Fibroblast of lung (primary cell): ENCODE results near the gene SNX3.

Experiments
- EZH2 ChIP-seq: IDR thresholded peaks from 2 replicates; pipeline ENCODE4 v1.5.1; 2012; ENCODE audit warnings: low read length, control low read depth, mild to moderate bottlenecking; ENCODE audit errors: missing control alignments
- TF ChIP-seq, protein P1 (sequence below), 2 donors: IDR thresholded peaks in 1 of 2; conservative IDR thresholded peaks in 1 of 2; 1 replicate in 1 of 2; 2 replicates in 1 of 2; pipeline ENCODE4 v1.5.1; 2011 to 2012; ENCODE audit warnings: low read length in 2 of 2, control low read depth in 1 of 2, inconsistent platforms in 1 of 2, low read depth in 1 of 2, mild to moderate bottlenecking in 1 of 2

DNA sequence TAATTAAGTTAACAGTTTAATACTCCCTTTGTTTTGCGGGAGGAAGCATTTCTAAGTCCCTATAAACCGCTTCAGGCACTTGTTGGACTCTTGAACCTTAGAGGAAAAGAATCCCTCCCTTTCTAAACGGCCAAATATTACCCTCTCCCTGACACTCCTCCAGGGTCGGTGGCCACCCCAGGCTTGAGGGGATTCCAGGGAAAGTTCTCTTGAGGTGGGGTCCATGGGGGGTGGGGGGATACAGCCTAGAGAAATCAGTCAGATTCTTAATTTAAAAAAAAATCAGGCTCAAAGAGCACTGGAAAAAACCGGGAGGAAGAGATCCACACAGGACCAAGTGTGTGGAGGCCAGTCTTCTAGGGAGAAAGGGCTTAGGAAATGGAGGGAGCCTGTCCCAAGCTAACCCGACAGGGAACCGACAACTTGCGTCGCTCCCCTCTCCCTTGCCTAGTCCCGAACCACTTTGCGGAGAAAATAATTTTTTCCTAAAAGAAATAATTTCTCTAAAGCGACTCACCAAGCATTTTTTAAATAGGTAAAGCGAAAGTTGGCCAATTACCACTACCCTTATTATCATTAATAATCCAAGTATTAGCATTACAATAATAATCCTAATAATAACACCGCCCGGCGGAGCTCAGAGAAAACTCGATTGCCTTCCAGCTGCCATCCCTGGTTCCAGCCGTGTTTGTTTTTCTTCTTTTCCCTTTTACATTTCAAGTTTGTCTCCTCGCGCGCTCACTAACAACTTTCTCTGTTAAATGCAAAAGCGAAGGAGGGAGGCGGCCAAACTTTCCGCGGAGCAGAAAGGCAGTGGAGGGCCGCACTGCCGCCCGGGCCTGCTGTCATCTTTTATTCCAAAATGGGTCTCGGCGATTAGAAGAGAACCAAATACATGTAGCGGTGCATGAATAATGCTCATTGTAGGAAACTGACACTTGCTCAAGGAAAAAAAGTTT is 90.2 kb downstream of the SNX3 start:
- TF ChIP-seq, protein P1, sequence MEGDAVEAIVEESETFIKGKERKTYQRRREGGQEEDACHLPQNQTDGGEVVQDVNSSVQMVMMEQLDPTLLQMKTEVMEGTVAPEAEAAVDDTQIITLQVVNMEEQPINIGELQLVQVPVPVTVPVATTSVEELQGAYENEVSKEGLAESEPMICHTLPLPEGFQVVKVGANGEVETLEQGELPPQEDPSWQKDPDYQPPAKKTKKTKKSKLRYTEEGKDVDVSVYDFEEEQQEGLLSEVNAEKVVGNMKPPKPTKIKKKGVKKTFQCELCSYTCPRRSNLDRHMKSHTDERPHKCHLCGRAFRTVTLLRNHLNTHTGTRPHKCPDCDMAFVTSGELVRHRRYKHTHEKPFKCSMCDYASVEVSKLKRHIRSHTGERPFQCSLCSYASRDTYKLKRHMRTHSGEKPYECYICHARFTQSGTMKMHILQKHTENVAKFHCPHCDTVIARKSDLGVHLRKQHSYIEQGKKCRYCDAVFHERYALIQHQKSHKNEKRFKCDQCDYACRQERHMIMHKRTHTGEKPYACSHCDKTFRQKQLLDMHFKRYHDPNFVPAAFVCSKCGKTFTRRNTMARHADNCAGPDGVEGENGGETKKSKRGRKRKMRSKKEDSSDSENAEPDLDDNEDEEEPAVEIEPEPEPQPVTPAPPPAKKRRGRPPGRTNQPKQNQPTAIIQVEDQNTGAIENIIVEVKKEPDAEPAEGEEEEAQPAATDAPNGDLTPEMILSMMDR (conservative IDR thresholded peaks at IDR 0.05 in 1 of 2, IDR thresholded peaks at IDR 0.05 in 1 of 2; ENCODE audit: low read depth in 1 of 2, low read length in 2 of 2) = no peak
- TF ChIP-seq EZH2 = peak; percentile 62
